HG03159 (cell line): ENCODE measurements around the gene PRIM1.
"Not testable (repeated sequence)": the region's sequence is repeated elsewhere in the genome, so short reads cannot be mapped to it uniquely, and the experiment has no call there.

Source experiments
- ATAC-seq: cut with Tn5 transposase; IDR thresholded peaks from one replicate; pipeline ENCODE4 v1.9.1; 2021; ENCODE audit warnings: mild to moderate bottlenecking, moderate library complexity; ENCODE audit not compliant: unreplicated experiment

The PRIM1 gene

DNA sequence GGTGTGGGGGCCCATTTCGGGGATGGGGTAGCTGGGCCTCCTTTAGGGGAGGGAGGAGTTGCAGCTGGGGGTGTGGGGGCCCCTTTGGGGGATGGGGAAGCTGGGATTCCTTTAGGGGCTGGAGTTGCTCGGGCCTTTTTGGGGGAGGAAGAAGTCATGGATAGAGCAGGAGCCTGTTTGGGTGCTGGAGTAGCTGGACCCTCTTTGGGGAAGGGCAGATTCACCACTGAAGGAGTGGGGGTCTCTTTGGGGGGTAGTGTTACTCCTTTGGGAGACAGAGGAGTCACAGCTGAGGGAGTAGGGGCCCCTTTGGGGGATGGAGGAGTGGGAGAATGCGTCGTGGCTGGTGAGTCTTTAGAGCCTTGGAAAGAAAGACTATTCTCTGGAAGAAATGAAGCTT is 33.5 kb downstream of the PRIM1 start:
- no peak for ATAC-seq

DNA sequence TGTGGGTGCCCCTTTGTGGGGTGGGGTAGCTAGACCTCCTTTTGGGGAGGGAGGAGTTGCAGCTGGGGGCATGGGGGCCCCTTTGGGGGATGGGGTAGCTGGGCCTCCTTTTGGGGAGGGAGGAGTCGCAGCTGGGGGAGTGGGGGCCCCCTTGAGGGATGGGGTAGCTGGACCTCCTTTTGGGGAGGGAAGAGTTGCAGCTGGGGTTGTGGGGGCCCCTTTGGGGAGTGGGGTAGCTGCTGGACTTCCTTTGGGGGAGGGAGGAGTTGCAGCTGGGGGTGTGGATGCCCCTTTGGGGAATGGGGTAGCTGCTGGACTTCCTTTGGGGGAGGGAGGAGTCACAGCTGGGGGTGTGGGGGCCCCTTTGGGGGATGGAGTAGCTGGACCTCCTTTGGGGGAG is 34.0 kb downstream of the PRIM1 start:
- ATAC-seq = no peak

DNA sequence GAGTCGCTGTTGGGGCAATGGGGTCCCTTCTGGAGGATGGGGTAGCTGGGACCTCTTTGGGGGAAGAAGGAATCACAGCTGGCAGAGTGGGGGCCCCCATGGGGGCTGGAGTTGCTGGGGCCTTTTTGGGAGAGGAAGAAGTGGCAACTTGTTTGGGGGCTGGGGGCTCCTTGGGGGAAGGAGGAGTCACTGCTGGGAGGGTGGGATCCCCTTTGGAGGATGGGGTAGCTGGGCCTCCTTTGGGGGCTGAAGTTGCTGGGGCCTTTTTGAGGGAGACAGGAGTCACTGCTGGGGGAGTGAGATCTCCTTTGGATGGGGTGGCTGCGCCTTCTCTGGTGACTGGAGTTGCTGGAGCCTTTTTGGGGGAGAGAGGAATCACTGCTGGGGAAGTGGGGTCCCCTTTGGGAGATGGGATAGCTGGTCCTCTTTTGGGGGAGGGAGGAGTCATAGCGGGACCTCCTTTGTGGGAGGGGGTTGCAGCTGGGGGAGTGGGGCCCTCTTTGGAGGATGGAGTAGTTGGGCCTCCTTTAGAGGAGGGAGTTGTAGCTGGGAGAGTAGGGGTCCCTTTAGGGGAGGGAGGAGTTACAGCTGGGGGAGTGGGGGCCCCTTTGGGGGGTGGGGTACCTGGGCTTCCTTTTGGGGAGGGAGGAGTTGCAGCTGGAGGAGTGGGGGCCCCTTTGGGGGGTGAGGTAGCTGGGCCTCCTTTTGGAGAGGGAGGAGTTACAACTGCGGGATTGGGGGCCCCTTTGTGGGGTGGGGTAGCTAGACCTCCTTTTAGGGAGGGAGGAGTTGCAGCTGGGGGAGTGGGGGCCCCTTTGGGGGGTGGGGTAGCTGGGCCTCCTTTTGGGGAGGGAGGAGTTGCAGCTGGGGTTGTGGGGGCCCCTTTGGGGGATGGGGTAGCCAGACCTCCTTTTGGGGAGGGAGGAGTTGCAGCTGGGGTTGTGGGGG is 34.9 kb downstream of the PRIM1 start:
- no peak for ATAC-seq

DNA sequence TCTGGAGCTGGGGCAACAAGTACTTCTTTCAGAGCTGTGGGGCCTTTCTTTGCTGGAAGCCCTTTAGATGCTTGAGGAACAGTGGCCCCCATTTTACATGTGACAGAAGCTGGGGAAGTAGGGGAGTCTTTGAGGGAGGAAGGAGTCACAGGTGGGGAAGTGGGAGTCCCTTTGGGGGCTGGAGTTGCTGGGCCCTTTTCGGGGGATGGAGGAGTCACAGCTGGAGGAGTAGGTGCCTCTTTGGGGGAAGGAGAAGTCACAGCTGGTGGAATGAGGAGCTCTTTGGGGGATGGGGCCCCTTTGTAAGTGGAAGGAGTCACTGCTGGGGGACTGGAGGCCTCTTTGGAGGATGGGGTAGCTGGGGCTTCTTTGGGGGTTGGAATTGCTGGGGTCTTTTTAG is 35.7 kb downstream of the PRIM1 start:
- no peak for ATAC-seq

DNA sequence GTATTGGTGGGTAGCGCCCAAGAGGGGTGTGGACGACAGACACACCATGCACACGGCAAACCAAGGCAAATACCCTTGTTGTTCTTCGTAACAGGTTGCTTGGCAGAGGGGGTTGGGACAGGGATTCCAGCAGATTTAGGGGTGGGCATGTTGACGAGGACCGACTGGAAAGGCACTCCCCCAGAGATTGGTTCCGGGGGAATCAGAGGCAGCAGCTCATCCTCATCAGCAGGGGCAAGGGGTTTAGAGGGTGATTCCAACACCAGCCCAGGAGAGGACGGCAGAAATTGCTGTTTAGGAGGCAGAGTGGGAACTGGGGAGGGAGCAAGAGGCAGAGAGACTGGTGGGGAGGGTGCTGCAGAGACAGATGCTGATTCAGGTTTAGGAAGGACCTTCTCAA is 36.3 kb downstream of the PRIM1 start:
- ATAC-seq = no peak

DNA sequence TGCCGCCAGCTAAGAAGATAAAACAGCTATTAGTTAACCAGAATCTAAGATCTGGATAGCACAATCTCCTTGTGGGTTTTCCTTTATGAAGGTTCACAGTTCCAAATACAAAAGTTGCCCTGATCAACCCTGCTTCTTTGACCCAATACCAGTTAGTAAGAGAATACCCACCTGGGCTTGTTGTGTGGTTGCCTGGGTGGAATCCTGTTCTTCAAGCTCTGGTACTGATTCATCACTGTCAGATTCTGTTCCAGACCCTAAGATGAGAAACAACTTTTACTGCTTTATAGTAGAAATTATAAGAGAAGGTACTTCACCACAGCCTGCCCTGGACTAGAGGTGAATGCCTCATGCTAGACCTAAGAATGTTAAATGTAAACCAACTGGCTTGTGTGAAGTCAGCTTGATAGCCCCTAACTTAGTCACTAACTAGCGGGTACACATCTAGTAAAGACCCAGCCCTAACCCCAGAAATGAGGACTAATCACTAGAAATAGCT is 37.6 kb downstream of the PRIM1 start:
- ATAC-seq = no peak

DNA sequence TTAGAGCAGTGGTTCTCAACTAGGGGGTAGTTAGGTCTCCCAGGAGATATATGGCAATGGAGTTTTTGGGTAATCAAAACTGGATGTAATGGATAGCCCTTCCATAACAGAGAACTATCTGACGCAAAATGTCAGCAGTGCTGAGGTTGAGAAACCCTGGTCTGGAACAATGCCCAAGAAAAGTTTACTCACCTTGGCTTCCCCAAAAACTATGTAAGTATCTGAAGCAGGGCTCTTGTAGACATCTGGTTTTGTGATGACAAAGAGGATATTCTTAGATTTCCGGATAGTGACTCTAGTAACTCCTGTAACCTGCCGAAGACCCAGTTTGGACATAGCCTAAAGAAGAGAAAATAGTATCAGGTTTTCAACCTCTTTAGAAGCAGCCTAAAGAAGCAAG is 38.8 kb downstream of the PRIM1 start:
- no peak for ATAC-seq

DNA sequence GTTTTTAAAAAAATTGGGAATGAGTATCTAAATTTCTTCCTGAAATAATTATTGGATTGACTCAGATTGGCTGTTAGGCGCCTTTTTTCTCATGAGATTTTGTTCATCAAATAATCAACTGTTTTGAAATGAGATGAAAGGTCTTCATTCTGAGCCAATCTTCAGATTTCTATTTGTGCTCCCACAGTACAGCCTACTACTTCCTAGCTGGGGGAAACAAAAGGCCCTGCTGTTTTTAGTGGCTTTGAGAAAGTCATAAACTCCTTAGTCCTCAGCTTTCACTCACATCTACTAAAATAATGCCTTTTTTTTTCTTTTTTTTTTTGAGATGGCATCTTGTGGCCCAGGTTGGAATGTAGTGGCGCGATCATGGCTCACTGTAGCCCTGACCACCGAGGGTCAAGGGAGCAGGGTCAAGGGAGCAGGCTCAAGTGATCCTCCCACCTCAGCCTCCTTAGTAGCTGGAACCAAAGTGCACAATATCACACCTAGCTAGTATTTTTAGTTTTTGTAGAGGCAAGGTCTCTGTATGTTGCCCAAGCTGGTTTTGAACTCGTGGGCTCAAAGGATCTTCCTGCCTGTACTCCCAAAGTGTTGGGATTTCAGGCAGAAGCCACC is 42.3 kb downstream of the PRIM1 start:
- ATAC-seq = no peak

DNA sequence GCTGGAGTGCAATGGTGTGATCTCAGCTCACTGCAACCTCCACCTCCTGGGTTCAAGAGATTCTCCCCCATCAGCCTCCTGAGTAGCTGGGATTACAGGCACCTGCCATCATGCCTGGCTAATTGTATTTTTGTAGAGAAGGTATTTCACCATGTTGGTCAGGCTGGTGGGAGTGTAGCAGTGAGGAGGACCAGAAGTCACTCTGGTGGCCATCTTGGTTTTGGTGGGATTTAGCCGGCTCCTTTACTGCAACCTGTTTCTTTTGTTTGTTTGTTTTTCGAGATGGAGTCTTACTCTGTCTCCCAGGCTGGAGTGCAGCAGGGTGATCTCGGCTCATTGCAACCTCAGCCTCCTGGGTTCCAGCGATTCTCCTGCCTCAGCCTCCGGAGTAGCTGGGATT is 47.6 kb downstream of the PRIM1 start:
- ATAC-seq = not testable (repeated sequence)

DNA sequence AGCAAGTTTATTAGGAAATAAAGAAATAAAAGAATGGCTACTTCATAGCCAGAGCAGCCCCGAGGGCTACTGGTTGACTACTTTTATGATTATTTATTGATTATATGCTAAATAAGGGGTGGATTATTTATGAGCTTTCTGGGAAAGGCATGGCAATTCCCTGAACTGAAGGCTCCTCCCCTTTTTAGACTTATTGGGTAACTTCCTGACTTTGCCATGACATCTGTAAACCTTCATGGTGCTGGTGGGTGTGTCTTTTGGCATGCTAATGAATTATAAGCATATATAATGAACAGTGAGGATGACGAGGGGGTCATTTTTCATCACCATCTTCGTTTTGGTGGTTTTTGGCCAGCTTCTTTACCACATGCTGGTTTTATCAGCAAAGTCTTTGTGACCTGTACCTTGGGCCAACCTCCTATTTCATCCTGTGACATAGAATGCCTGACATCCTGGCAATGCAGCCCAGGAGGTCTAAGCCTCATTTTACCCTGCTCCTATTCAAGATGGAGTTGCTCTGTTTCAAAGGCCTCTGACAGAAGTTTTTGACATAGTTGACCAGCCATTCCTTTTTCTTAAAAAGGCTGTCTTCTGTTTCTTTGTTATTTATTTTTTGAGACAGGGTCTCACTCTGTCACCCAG is 53.0 kb downstream of the PRIM1 start:
- no peak for ATAC-seq

DNA sequence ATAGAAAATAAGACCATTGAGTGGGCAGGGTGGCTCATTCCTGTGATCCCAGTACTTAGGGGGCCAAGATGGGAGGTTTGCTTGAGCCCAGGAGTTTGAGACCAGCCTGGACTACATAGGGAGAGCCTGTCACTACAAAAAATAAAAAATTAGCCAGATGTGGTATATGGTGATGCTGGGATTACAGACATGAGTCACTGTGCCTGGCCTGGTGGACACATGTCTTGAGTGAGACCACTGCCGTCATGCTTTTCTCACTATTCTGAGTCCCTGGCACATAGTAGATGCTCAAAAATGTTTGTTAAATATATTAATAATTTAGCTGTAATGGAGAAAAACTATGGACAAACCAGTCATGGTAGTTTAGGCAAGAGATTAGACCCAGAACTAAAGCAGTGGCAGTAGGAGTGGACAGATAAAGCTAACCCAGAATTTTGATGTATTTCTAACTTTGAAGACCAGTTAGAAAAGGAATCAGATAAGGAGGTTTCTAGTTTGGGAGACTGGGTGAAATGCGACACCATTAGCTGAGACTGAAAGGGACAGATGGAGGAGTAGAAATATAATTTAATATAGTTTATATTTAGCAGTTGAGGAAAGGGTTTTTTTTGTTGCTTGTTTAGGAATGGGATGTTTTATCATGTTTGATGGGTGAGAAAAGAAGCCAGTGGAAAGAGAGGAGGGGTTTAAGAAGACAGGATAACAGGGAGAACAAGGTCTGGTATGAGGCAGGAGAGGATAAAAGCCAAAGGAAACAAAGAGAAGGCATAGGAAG is 56.6 kb downstream of the PRIM1 start:
- ATAC-seq = no peak

DNA sequence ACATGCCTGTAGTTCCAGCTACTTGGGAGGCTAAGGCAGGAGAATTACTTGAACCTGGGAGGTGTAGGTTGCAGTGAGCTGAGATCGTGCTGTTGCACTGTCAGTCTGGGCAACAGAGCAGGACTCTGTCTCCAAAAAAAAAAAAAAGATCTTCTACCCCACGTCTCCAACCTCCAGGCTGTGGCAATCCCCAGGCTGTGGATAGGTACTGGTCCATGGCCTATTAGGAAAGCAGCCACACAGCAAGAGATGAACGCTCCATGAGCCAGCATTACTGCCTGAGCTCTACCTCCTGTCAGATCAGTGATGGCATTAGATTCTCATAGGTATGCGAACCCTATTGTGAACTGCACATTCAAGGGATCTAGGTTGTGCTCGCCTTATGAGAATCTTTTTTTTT is 58.0 kb downstream of the PRIM1 start:
- no peak for ATAC-seq

DNA sequence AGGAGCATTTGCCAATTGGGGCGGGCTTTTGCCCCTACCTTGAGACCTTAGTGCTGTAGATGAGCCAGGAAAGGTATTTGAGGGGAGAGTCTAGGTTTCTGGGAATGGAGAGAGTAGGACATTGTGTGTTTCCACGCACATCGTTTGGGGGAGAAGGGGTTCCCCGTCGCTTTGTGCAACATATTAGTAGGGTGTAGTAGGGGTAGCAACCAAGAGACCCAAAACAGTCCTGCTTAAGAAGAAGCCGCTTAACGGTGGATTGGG is 63.3 kb downstream of the PRIM1 start:
- no peak for ATAC-seq

DNA sequence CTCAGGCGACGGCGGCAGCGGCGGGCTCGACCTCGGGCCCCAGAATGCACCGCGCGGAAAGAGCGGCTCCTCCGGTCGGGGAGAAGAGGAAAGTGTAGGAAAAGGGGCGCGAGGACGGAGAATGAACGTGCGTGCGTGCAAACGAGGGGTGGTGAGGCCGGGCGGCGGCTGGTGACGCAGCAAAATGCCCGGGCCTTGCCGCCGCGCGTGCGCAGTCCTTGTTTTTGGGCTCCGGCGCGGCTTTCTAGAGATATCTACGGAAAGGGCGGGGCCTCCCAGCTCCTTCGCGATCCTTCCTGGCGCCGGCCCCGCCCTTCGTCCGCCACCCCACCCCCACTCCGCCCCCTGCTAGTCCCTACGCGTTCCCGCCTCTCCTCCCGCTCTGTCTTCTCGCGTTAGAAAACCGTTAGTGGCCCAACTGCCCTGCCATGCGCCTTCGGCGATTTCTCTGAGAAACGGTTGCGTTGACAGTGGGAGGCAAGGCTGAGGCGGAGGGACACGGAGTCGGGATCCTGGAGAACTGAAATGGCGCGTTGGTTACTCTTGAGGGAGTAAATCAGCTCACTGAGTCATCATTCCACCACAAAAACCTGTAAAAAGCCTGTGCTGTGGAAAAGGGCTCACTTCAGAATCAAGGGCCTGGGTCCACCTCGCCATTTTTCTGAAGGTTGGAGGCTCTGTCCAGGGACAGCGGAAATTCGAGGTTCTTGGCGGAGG is 63.8 kb downstream of the PRIM1 start, which contains the start of gene PTGES3:
Gene PTGES3 (minus strand): TSS at position 156 of the 717 bp plus-strand sequence. CDS start 285 bp downstream, outside the sequence.
- peak; percentile 60 for ATAC-seq

DNA sequence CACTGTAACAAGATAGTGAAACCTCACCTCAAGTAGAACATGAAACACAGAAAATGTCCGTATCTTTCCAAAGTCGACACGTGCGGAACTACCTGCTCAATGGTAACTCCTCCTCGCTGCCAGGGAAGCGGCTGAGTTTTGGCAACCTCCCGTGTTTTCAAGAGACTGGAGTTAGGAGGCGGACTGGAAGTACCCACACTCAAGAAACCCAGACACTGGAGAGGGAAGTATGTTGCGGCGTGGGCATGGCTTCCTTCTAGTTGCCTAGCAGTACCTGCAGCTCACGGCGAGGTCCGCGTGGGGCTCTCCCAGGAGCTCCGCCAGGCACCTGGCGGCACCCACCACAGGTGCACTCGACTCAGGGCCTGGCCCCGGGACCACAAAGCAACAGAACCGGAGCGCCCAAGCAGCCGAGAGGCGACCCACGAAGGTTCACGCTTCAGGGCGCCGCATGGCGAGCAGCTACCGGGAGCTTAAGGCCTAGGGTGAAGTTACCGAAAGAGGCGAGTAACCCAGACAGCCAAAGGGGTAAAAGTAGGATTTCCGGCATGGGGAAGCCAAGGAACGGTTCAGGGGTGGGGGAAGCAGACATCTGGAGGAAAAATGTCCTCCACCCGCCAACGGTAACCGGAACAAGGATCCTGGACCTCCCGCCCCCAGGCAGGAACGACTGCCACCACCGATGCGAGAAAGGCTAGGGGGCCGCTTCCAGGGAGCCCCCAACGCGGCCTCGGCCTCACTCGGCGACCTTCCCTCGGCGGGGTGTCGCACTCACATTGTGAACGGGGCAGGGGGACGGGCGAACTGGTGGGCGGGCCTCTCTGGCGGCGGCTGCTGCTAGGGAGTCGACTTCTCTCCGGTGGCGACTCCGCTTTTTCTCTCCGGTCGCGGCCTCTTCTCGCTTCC is 64.6 kb downstream of the PRIM1 start:
- peak; percentile 33 for ATAC-seq

DNA sequence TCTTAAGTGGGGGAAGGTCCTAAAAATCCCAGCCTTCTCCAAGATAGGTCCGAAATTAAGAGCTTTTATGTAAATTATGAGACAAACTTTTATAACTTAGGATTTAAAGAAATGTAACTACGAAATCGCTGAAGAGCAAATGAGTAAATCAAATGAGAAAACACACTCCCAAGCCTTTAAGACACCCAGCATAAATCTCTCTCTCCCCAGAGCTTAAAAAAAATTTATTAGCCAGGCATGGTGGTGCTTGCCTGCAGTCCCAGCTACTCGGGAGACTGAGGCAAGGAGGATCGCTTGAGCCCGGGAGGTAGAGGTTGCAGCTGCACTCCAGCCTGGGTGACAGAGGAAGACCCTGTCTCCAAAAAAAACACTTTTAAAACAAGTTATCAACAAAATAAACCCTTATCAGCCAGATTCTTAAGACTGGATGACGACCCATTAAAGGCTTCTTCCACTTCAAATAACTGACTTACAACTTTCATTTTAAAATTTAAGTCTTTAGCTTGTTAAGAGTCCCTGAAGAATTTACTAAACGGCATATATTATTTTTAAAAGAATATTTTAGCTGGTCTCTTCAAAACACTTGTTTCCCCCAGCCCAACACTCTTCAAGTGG is 67.3 kb downstream of the PRIM1 start:
- ATAC-seq = no peak

DNA sequence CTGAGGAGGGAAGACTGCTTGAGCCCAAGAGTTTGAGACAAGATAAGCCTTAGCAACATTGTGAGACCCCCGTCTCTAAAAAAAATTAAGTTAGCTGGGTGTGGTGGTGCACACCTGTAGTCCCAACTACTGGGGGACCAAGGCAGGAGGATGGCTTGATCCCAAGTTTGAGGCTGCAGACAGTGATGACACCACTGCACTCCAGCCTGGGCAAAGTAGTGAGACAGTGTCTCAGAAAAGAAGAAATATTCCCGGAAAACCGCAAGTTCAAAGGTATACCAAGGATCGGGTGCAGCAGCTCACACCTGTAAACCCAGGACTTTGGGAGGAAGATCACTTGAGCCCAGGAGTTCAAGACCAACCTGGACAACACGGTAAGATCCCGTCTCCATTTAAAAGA is 69.8 kb downstream of the PRIM1 start:
- no peak for ATAC-seq
